ENCODE measurements around the gene NEK10.

- no peak for TF ChIP-seq POLR2A (IDR thresholded peaks at IDR 0.05; ENCODE audit: extremely low read depth, insufficient read length)
- TF ChIP-seq CTCF (IDR thresholded peaks at IDR 0.05; ENCODE audit: low read depth, low read length) = no peak
- TF ChIP-seq MAX (IDR thresholded peaks at IDR 0.05; ENCODE audit: low read depth, low read length) = no peak
- no peak for TF ChIP-seq MYC (IDR thresholded peaks at IDR 0.05; ENCODE audit: low read depth, low read length)
These were observed 54.2 kb downstream of the NEK10 start for GRCh38 chr3:27315003-27315402.
